Brain pericyte (primary cell): ENCODE measurements around the gene TP53AIP1.
"Not testable (repeated sequence)": the region's sequence is repeated elsewhere in the genome, so short reads cannot be mapped to it uniquely, and the experiment has no call there.

Experiments
- DNase-seq: peaks from one replicate; pipeline ENCODE4 v3.0.0-alpha.2; 2012; ENCODE audit warnings: low read depth, low spot score

Gene TP53AIP1

DNA sequence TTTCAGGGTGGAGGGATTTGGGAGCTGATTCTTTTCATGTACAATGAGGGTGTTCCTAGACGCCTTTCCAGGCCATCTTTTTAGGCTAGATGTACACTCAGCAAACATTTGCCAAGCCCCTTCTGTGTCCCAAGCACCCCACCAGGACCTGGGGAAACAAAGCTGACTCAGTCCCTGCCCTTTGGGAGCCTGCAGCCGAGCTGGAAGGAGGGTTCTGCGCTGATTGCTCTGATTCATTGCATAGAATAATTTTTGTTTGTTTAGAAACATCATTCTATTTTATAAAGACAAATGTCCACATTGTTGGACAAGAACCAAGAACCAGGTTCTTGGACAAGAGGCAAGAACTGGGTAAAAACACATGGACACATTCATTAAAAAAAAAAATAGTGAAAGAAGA lies 16.7 kb downstream of the TP53AIP1 start:
- DNase-seq, result no peak

DNA sequence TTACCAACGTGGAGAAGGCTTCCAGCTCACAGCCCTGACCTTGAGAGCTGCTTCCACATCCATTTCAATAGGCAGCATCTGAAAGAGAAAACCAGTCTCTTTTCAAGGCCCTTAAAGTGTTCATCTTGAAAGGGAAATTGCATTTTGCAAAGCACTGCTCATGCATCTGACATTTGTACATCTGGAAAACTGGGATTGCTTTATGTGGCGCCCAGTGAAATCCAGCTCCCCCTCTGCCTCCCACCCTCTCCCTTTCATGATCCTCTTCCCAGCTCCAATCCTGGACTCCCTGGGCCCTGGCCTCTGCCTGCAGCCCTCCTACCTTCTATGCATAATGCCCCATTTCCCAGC lies 17.4 kb downstream of the TP53AIP1 start:
- DNase-seq, result no peak

GRCh38 chr11:128924510-128925249 lies 18.0 kb downstream of the TP53AIP1 start:
- DNase-seq, result no peak

- no peak for DNase-seq
Observed at GRCh38 chr11:128924104-128924503, 18.6 kb downstream of the TP53AIP1 start.

DNA sequence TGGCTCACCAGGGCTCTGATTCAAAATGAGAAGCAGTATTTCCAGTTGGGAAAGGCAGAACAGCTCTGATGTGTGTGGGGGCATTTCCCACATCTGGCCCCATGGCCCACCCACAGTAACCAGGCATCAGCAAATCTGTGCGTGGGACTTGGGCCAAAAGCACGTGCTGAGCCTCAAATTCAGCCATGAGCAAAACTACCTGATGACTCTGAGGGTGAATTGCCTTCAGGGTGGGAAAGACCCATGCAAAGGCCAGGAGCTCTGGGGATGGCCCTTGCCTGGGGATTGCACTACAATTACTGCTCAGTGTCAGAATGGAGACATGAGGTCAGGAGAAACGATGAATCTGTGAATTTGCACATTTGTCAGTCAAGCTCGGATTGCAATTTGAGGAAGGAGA lies 20.9 kb downstream of the TP53AIP1 start:
- no peak for DNase-seq

- no peak for DNase-seq
Observed at GRCh38 chr11:128920666-128921065, 22.0 kb downstream of the TP53AIP1 start.

GRCh38 chr11:128919635-128920034 lies 23.0 kb downstream of the TP53AIP1 start:
- not testable (repeated sequence) for DNase-seq

GRCh38 chr11:128919216-128919615 lies 23.5 kb downstream of the TP53AIP1 start:
- DNase-seq, result no peak

DNA sequence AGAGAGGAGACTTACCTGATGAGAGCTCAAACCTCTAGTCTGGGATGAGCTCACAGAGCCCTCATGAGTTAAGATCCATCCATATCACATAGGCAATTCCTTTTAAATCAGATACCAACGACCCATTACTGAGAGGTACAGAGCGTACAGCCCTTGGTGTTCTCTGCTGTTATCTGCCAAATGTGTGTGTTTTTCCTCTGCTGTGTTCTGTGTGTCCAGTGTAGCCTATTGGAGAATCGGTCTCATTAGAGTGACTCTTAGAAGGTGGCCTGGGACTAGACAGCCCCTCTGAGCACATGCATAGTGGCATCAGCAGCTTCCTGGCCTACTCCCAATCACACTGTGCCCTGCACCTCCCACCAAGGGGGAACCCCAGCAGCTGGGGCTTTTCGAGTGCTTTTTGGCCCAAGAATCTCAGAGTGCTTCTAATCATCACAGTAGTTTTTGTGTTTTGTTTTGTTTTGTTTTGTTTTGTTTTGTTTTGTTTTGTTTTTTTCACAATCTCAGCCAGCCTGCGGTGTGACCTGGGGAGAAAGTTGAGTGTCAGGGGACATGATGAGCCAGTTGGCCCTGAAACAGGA lies 25.4 kb downstream of the TP53AIP1 start:
- DNase-seq, result no peak

- no peak for DNase-seq
Observed at GRCh38 chr11:128916681-128917080, 26.0 kb downstream of the TP53AIP1 start.

DNA sequence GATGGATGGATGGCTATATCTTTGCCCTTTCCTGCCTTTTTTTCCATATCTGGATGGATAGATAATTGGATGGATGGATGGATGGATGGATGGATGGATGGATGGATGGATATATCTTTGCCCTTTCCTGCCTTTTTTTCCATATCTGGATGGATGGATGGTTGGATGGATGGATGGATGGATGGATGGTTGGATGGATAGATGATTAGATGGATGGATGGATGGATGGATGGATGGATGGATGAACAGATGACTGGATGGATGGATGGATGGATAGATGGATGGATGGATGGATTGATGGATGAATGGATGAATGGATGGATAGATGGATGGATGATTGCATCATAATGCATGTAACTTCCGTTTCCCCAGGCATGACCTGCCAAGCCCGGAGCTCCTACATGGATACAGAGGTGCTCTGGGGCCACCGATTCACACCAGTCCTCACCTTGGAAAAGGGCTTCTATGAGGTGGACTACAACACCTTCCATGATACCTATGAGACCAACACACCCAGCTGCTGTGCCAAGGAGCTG lies 26.6 kb downstream of the TP53AIP1 start:
- no peak for DNase-seq

GRCh38 chr11:128915149-128915521 lies 27.5 kb downstream of the TP53AIP1 start:
- no peak for DNase-seq

DNA sequence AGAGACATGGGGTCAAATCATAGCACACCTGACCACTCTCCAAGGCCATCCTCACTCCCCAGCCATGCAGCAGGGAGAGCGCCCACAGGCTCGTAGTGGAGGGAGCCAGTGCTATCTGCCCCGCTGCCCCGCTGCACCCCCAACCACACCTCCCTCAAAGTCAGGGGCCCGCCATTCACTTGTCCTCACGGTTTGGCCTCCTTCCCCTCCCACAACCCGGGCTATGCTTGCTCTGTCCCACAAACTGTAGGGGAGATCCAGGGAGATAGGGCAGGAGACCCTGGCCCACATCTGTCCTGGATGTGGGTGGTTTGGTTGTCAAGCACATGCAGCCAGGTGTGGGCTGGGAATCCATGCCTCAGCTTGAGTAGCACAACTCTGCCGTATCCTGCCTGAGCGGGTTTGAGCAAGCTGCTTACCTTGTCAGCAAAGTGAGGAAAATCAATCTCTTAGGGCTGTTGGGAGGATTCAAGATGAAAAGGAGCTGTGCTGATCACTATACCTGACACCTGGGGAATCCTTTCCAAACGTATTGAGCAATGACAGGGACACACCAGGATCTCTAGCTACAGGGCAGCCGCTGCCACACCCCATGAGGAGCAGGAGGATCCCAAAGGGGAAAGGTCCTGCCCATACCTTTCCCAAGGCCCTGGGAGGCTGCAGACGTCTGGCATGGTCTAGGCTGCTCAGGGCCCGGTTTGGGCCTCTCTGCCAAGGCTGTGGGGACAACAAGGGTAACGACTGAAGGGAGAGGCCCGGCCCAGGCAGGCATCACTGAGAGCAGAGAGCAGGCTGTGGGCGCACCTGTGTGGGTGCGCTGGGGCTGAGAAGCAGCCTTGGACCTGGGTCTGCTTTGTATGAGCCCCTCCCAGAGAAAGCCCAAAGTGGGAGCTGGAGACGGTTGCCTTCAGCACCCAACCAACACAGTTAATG lies 28.2 kb downstream of the TP53AIP1 start:
- no peak for DNase-seq

DNA sequence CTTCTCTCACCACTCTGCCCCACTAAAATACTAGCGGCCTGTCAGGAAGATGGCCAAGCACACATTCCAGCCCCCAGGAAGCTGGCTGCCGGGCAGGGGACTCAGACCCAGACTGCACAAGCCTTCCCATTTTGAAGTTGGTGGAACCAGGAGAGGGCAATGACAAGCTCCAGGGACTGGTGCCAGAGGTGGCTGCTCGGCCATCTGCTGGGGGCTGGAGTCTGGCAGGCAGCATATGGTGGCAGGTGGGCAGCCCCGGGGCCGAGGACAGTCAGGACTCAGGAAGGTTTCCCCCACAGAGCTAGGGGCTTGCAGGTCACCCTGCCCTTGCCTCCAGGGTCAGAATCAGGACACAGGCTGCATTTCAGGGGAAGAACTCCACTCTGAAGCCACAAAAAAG lies 28.9 kb downstream of the TP53AIP1 start:
- no peak for DNase-seq

GRCh38 chr11:128911701-128912100 lies 31.0 kb downstream of the TP53AIP1 start:
- no peak for DNase-seq

DNA sequence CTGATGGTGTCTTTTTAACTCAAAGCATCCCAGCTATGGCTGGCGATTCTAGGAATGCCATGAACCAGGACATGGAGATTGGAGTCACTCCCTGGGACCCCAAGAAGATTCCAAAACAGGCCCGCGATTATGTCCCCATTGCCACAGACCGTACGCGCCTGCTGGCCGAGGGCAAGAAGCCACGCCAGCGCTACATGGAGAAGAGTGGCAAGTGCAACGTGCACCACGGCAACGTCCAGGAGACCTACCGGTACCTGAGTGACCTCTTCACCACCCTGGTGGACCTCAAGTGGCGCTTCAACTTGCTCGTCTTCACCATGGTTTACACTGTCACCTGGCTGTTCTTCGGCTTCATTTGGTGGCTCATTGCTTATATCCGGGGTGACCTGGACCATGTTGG lies 31.4 kb downstream of the TP53AIP1 start:
- DNase-seq, result no peak

DNA sequence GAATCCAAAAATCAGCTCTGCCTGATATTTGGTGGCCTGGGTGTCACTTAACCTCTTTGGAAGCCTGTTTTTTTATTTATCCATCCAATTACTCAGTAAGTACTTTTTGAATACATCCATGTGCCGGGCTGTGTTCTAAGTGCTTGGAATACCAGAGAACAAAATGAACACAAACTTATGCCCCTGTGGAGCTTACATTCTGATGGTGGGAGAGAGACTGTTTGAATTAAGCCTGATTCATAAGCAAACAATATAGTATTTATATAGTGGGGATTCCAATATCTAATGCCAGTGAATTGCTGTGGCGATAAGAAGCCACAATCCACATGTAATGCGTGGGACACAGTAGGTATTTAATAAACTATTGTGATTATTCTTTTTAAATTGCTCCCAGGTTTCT lies 32.1 kb downstream of the TP53AIP1 start:
- no peak for DNase-seq

- DNase-seq, result no peak
Observed at GRCh38 chr11:128909438-128910125, 33.1 kb downstream of the TP53AIP1 start.

GRCh38 chr11:128908391-128909246 lies 34.1 kb downstream of the TP53AIP1 start:
- DNase-seq, result no peak

GRCh38 chr11:128907585-128907984 lies 35.1 kb downstream of the TP53AIP1 start:
- DNase-seq, result no peak
